MCF 10A (cell line): ENCODE data around the gene FAM181A. TPM values are rescaled to one million over a fixed set of nuclear protein-coding genes. Genes with fewer than 3 reads are reported as not detected.

Experiments used
- BruUV-seq: library from RNA; stranded (reverse); fragments of 400-500 nt; replicated peaks from 2 replicates; lab custom pipeline; 2021; lab: Mats Ljungman, UMichigan
- CTCF ChIA-PET: fragments of 300-600 bp; sonication (Branson Sonifier 250); formaldehyde crosslinking; extraction: SDS; loops from one replicate; lab custom pipeline; 2021; ENCODE audit warnings: antibody characterized with exemption, inconsistent platforms; lab: Yijun Ruan, JAX
- POLR2A ChIA-PET: fragments of 300-600, 350-650 bp; sonication (Branson Sonifier 250); formaldehyde crosslinking; extraction: SDS; loops from one replicate; lab custom pipeline; 2020; ENCODE audit warnings: antibody characterized with exemption, inconsistent platforms; lab: Yijun Ruan, JAX
- DNase-seq: peaks from one replicate; pipeline ENCODE4 v3.0.0-alpha.2; 2018; ENCODE audit not compliant: unreplicated experiment
- H3K27ac Mint-ChIP-seq: one replicate; pipeline ENCODE4 v1.8.0; 2022; ENCODE audit warnings: mild to moderate bottlenecking, low read depth, mixed read lengths; ENCODE audit not compliant: unreplicated experiment
- H3K27me3 Mint-ChIP-seq: one replicate; pipeline ENCODE4 v1.8.0; 2022; ENCODE audit warnings: mixed read lengths; ENCODE audit not compliant: insufficient read depth, unreplicated experiment
- H3K36me3 Mint-ChIP-seq: one replicate; pipeline ENCODE4 v1.8.0; 2022; ENCODE audit warnings: mild to moderate bottlenecking, moderate library complexity, mixed read lengths; ENCODE audit not compliant: insufficient read depth, unreplicated experiment
- H3K4me1 Mint-ChIP-seq: one replicate; pipeline ENCODE4 v1.8.0; 2022; ENCODE audit warnings: mixed read lengths; ENCODE audit not compliant: insufficient read depth, unreplicated experiment
- H3K4me3 Mint-ChIP-seq: one replicate; pipeline ENCODE4 v1.8.0; 2022; ENCODE audit warnings: mild to moderate bottlenecking, moderate library complexity, mixed read lengths; ENCODE audit not compliant: unreplicated experiment
- H3K9me3 Mint-ChIP-seq: one replicate; pipeline ENCODE4 v1.8.0; 2022; ENCODE audit warnings: mixed read lengths; ENCODE audit not compliant: unreplicated experiment
- CTCF ChIP-seq: fragments of 200-600 bp; IDR thresholded peaks from one replicate; pipeline ENCODE4 v1.8.0; 2022; ENCODE audit warnings: antibody characterized with exemption, mild to moderate bottlenecking; ENCODE audit not compliant: unreplicated experiment
- intact Hi-C: fragments of 100-400 bp; cut with micrococcal nuclease; formaldehyde crosslinking; loops from 2 replicates; pipeline ENCODE4 v1.14.1; 2022
- total RNA-seq: library from RNA; stranded (reverse); gene quantifications from 2 replicates; pipeline ENCODE4 v1.2.3, GENCODE V29; 2022

The FAM181A gene
- total RNA-seq, 1 experiment from 2014 or later, result not detected

GRCh38 chr14:93971635-93972027 is 44.5 kb downstream of the FAM181A start:
- H3K4me3 Mint-ChIP-seq, result no peak overlapping the region
- H3K27ac Mint-ChIP-seq, result no peak overlapping the region
- no peak for TF ChIP-seq CTCF
- no peaks in the 10 kb centered on the region for H3K4me1 Mint-ChIP-seq
- no peaks in the 10 kb centered on the region for H3K36me3 Mint-ChIP-seq
- H3K9me3 Mint-ChIP-seq, result no peaks in the 10 kb centered on the region
- no TSS peak for BruUV-seq
- CTCF ChIA-PET, result no interaction called here
- intact Hi-C loops, result no loop called here
- no peak for DNase-seq
- peaks cover 15% of the 10 kb centered on the region for H3K27me3 Mint-ChIP-seq
- POLR2A ChIA-PET, result no interaction called here

GRCh38 chr14:93972618-93973205 is 45.6 kb downstream of the FAM181A start:
- ChIA-PET POLR2A (no interaction called here), CTCF (no interaction called here)
- Mint-ChIP-seq H3K4me3 (no peak overlapping the region), H3K4me1 (no peaks in the 10 kb centered on the region), H3K27ac (no peak overlapping the region), H3K36me3 (no peaks in the 10 kb centered on the region), H3K27me3 (peaks cover 23% of the 10 kb centered on the region), H3K9me3 (no peaks in the 10 kb centered on the region)
- no peak for TF ChIP-seq CTCF
- DNase-seq, result no peak
- no TSS peak for BruUV-seq
- intact Hi-C loops, result no loop called here

- Mint-ChIP-seq H3K36me3 (no peaks in the 10 kb centered on the region), H3K4me3 (no peak overlapping the region), H3K9me3 (no peaks in the 10 kb centered on the region), H3K27me3 (peaks cover 23% of the 10 kb centered on the region), H3K4me1 (no peaks in the 10 kb centered on the region), H3K27ac (no peak overlapping the region)
- no TSS peak for BruUV-seq
- CTCF ChIA-PET, result no interaction called here
- no peak for DNase-seq
- no peak for TF ChIP-seq CTCF
- POLR2A ChIA-PET, result no interaction called here
- intact Hi-C loops, result no loop called here
Measured at GRCh38 chr14:93973607-93974006, 46.5 kb downstream of the FAM181A start.

- CTCF ChIA-PET, result no interaction called here
- H3K4me3 Mint-ChIP-seq, result no peak overlapping the region
Measured at GRCh38 chr14:93974299-93974698, 47.2 kb downstream of the FAM181A start.

More at GRCh38 chr14:93974299-93974698, 47.2 kb downstream of the FAM181A start:
- H3K27ac Mint-ChIP-seq, result no peak overlapping the region
- H3K36me3 Mint-ChIP-seq, result no peaks in the 10 kb centered on the region
- no peak for TF ChIP-seq CTCF
- no TSS peak for BruUV-seq
- POLR2A ChIA-PET, result no interaction called here
- peaks cover 23% of the 10 kb centered on the region for H3K27me3 Mint-ChIP-seq
- H3K9me3 Mint-ChIP-seq, result no peaks in the 10 kb centered on the region
- no peak for DNase-seq
- intact Hi-C loops, result no loop called here
- H3K4me1 Mint-ChIP-seq, result no peaks in the 10 kb centered on the region
